ENCODE data around the gene SIGLEC10. TPM values are rescaled to one million over a fixed set of nuclear protein-coding genes. Genes with fewer than 3 reads are reported as not detected.

The SIGLEC10 gene
- total and polyA plus RNA-seq, 2 of the 4 experiments (the other 2 are of a cell fraction): not detected

- H3K27ac ChIP-seq (ENCODE audit: insufficient read depth, low read length): no peak overlapping the region
- no peak overlapping the region for H2BK20ac ChIP-seq (ENCODE audit: low read depth, low read length)
- H3K9me1 ChIP-seq (ENCODE audit: insufficient read depth, low read length): no peaks in the 10 kb centered on the region; the same call in 1 of the 2 replicates
- no peak overlapping the region for H3K9ac ChIP-seq (ENCODE audit: low read depth, low read length)
- ChIA-PET CTCF (no interaction called here), POLR2A (ENCODE audit: unreplicated experiment) (no interaction called here)
- no peak overlapping the region for H3K18ac ChIP-seq (ENCODE audit: low read depth, low read length)
- WGBS, 2 experiments (ENCODE audit: extremely low coverage in 2 of 2, insufficient read length in 1 of 2): no CpG with 5 or more reads among the region's 2 CpGs
- H2AFZ ChIP-seq (replicated peaks; ENCODE audit: low read length, poor library complexity): no peak overlapping the region
- no peaks in the 10 kb centered on the region for H3K27me3 ChIP-seq (ENCODE audit: control insufficient read depth, insufficient read depth, low read length)
- no peak overlapping the region for H2AK5ac ChIP-seq (ENCODE audit: low read depth, low read length)
- H4K5ac ChIP-seq (ENCODE audit: low read depth, low read length): no peak overlapping the region
- H4K8ac ChIP-seq (ENCODE audit: low read depth in 2 of 2, low read length in 2 of 2): no peak overlapping the region
- H3K14ac ChIP-seq (replicated peaks; ENCODE audit: low read depth, low read length): no peak overlapping the region
- H3K9me3 ChIP-seq (ENCODE audit: control insufficient read depth, insufficient read depth, low read length): no peaks in the 10 kb centered on the region
- H3K56ac ChIP-seq (ENCODE audit: extremely low read depth, insufficient read depth, low read length): no peak overlapping the region
- H2BK120ac ChIP-seq (ENCODE audit: low read depth, low read length): no peak overlapping the region
- H4K91ac ChIP-seq (ENCODE audit: insufficient read depth, low read depth, low read length): no peak overlapping the region
- dilution Hi-C loops (cut with HindIII; ENCODE audit: low sequenced_read_pairs, unreplicated experiment) (no loop called here), intact Hi-C loops (cut with micrococcal nuclease) (no loop called here), in situ Hi-C loops (cut with MboI; ENCODE audit: low sequenced_read_pairs) (no loop called here)
- ATAC-seq (ENCODE audit: low read depth) (no peak), DNase-seq (no peak)
- no peaks in the 10 kb centered on the region for H3K4me1 ChIP-seq (ENCODE audit: control insufficient read depth, insufficient read depth, low read length)
- 0 out of 4 replicates have a peak, but pooled peaks cover 0 to 6% of the 10 kb centered on the region in 2 experiments for H3K79me1 ChIP-seq (ENCODE audit: low read depth in 1 of 2, low read length in 2 of 2)
- H3K4me3 ChIP-seq (ENCODE audit: insufficient read depth, low read depth, low read length): no peak overlapping the region
- H3K23ac ChIP-seq (ENCODE audit: low read depth, low read length): no peak overlapping the region
- H2AK9ac ChIP-seq (replicated peaks; ENCODE audit: low read depth, low read length, poor library complexity): no peak overlapping the region
- H3K4ac ChIP-seq (ENCODE audit: low read depth, low read length): no peak overlapping the region
- no peak for TF ChIP-seq RCOR1 (IDR thresholded peaks at IDR 0.05; ENCODE audit: insufficient replicate concordance, low read length)
- no peak for TF ChIP-seq RFX5 (IDR thresholded peaks at IDR 0.05; ENCODE audit: low read depth, low read length)
- TF ChIP-seq, protein P1, sequence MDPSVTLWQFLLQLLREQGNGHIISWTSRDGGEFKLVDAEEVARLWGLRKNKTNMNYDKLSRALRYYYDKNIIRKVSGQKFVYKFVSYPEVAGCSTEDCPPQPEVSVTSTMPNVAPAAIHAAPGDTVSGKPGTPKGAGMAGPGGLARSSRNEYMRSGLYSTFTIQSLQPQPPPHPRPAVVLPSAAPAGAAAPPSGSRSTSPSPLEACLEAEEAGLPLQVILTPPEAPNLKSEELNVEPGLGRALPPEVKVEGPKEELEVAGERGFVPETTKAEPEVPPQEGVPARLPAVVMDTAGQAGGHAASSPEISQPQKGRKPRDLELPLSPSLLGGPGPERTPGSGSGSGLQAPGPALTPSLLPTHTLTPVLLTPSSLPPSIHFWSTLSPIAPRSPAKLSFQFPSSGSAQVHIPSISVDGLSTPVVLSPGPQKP (IDR thresholded peaks at IDR 0.05; ENCODE audit: borderline replicate concordance, low read depth, low read length): no peak
- H3K36me3 ChIP-seq (ENCODE audit: control insufficient read depth, insufficient read depth, low read length): no peaks in the 10 kb centered on the region
- no TSS peak for BruUV-seq (replicated peaks)
- no peak overlapping the region for H2BK15ac ChIP-seq (ENCODE audit: low read depth, low read length)
- H4K20me1 ChIP-seq (ENCODE audit: insufficient read depth, low read length): no peaks in the 10 kb centered on the region
- no peak overlapping the region for H2BK5ac ChIP-seq (ENCODE audit: low read depth, low read length, poor library complexity, severe bottlenecking)
- H3K4me2 ChIP-seq (ENCODE audit: low read depth, low read length): no peak overlapping the region
These were observed 21.3 kb downstream of the SIGLEC10 start for GRCh38 chr19:51396175-51396574.

All from IMR-90 (cell line).